Endometrial microvascular endothelial cells (primary cell): ENCODE results near the gene ANKH. TPM values are rescaled to one million over a fixed set of nuclear protein-coding genes. Genes with fewer than 3 reads are reported as not detected.

Source experiments
- in situ Hi-C: cut with HindIII; loops from 2 replicates; pipeline ENCODE4 v1.10.0; 2017; ENCODE audit warnings: low sequenced_read_pairs, low pct_unique_long_range_greater_than_20kb; ENCODE audit errors: inconsistent ontology term
- total RNA-seq: library from RNA; depleted of rRNA; stranded (reverse); fragments of >200 nt; gene quantifications from one replicate; pipeline ENCODE4 v1.2.3, GENCODE V29; 2015; ENCODE audit errors: inconsistent ontology term

Gene ANKH
- total RNA-seq, 1 donor from 2014 or later, result 24.0 TPM

DNA sequence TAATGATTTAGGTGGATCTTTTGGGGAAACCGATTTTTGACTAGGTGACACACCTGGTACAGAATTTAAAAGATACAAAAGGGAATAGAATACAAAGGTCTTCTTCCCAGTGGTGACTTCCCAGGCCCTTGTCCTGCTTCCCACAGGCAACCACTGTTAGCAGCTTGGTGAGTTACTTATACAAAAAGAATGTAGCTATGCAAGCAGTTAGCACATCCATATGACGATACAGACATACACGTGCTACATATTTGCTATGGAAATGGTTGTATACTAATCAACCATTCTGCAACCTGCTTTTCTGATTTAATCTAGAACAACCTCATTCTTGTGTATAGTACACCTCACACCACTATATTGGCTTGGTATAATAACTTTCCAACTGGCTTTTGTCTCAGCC is 156.1 kb downstream of the ANKH start:
- in situ Hi-C loops, result loop anchor here (25.0 kb wide), 1 partner anchor 147 kb away; the partner anchor contains the start of gene ANKH

DNA sequence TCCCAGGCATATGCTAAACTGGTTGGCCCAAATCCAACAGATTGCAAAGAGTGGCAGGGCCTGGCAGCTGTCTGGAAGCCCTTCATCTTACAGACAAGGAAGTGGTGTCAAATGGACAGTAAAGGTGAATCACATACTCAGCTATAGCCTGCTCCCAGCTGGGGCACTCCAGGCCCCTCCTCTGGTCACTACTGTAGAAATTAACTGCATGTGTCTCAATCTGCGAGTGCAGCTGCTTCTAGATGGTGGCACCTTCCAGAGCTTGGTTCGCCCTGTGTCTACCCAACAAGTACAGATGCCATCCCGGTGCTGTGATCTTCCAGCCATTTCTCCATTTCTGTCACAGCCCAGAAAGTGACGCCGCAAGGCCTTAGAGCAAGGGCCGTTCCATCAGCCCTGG is 156.9 kb downstream of the ANKH start:
- in situ Hi-C loops, result loop anchor here (25.0 kb wide), 1 partner anchor 148 kb away; the partner anchor contains the start of gene ANKH

DNA sequence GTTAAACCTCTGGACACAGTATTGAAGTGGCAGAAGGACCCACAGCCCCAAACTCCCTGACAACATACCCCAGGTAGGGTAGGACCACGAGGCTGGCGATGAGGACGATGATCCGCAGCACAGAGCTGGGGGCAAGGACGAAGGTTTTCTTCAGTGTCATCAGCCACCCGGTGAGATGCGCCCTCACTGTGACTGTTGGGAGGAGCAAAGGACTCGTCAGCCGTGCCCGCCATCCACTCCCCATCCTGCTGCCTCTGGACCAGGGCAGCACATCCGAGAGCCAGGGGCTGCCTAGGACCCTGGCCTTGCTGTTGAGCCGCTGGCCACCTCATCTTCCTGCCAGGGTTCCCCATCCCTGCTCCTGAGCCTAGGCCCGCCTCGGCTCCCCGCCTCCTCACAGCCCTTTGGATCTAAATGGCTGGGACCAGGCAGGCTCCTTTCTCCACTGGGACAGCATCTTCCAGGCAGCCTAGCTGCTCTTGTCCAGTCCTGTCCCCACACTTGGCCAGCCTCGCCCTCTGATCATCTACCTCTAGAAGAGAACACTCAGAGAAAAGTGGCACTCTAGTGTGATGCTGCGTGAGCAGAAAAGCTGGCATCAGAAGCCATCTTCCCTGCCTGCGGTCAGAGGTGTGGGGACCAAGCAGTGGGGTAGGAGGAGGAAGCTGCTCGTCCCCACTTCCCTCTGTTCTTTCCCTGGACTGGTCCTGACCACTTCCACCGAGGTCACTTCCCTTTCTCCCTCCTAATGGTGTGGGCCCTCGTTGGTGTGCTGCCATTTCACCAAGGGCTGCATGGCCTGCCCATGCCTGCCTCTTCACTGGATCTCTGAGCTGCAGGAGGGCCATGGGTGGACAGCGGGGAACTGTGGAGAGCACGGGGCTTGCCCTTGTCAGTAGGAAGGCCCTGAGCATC is 157.8 kb downstream of the ANKH start:
- in situ Hi-C loops, result loop anchor here (25.0 kb wide), 1 partner anchor 149 kb away; the partner anchor contains the start of gene ANKH

DNA sequence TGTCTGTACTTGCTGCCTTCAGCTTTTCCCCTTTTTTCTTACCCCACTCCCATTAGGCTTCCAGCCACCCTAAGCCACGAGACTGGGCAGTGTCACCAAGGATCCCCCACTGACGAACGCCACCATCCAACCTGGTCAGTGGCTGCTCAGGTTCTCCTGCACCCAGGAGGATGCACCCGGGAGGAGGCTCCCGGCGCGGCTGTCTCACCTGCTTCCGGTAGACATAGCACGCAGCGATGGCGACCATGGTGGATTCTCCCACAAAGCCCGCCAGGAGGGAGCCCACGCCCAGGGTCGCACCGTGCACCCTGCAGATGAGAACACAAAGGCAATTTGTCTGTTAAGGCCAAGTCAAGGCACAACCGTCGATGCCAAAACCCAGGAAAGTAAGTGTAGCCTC is 158.9 kb downstream of the ANKH start:
- in situ Hi-C loops, result loop anchor here (25.0 kb wide), 1 partner anchor 150 kb away; the partner anchor contains the start of gene ANKH

DNA sequence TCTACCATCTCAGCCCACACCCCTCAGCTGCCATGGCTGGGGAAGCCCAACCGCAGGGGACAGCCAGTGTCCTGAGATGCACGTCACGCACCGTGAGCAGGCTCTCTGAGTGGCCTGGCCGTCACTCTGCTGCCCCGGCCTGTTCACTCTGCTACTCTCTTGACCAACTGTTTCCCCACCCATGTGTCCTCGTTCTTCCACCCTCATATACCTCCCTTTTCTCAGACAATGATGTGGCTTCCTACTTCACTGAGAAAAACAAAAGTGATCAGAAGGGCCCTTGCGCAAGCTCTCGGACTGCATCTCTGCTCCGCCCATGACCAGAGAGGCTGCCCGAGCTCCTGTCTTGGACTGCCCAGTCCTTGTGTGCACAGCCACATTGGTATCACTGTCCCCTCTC is 159.4 kb downstream of the ANKH start:
- in situ Hi-C loops, result loop anchor here (25.0 kb wide), 1 partner anchor 150 kb away; the partner anchor contains the start of gene ANKH

DNA sequence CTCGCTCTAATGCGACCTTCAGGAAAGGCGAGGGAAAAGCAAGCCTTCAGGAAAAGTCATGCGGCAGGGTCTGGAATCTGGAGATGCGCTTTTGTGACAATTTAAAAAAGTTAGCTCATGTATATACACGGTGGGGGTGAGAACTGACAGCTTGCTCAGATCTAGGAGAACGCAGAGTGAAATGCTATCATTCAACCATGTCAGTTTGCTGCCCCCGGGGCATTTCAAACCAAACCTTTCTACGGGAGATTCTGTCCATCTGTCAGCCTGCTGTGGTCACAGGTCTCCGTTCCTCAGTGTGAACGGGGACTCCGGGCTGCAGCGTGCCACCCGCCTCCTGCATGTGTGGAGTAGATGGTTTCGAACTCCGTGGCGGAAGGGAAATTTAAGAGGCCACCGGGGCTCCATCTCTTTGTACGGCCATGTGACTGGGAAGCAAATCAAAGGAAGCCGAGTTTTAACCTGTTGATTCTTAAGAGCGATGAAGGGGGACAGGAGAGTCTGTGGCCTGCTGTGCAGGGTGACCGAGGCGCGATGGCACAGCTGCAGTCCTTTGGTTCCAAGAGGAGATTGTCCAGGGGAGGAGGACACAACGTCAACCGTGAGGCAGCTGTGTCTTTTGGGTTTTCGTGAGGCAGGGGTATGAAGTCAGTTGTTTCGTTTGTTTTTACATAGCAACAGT is 161.1 kb downstream of the ANKH start:
- in situ Hi-C loops, result loop anchor here (25.0 kb wide), 1 partner anchor 152 kb away; the partner anchor contains the start of gene ANKH

DNA sequence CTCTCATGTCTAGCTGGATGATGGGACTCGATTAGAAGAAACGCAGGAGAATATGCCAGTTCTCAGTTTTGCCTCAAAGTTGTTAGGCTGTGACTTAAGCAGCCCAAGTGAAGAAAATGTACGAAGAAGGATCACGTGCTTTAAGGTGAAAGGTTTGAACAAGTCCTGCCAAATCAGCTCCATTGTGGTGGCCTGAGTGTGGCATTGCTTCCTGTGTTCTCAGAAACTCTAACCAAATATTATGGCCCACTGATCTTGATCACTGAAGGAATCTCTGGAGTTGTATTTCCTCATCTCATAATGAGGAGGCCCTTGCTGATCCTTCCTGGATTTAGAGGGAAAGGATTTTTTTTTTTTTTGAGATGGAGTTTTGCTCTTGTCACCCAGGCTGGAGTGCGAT is 163.0 kb downstream of the ANKH start:
- in situ Hi-C loops, result loop anchor here (25.0 kb wide), 1 partner anchor 154 kb away; the partner anchor contains the start of gene ANKH

DNA sequence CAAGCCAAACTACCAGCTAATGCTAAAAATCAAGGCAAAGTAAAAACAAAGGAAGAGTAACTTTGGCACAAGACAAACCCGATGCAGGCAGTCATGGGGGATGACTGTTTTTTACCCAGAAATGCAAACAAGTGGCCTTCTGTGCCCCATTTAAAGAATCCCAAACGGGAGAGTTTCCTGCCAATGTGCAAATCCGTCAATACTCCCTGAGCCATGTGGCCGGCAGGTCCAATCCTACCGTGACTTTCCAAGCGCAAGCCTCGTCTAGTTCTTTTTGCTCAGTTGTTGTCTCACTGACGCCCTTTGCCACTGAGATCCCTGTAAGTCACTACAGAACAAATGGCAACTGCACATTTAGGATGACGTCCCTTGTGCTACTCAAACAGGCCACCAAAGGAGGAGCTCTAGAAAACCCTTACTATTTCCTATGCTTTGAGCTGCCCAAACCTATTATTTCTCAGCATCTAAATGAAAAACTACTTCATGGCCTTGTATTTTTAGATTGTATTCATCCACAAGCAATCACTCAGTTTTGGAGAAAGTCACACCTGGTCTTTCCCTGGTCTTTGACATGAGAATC is 163.7 kb downstream of the ANKH start:
- in situ Hi-C loops, result loop anchor here (25.0 kb wide), 1 partner anchor 154 kb away; the partner anchor contains the start of gene ANKH

DNA sequence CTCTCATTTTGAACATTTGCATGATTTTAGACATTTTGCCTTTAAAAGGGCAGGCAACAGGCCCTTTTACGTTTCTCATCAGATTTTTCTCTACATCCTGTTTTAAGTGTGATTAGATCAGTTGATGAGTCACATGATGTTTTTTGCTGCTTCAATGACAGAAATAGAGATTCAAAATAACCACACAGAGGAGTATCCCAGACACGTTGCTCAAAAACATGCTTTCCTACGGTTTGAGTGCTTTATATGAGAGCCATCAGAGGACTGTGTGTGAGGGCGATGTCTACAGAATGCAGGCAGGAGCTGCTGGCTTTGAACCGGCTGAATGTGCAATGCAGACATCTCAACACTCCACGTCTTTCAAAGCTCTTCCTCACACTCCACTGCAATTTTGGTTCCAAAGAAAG is 165.0 kb downstream of the ANKH start:
- in situ Hi-C loops, result loop anchor here (25.0 kb wide), 1 partner anchor 156 kb away; the partner anchor contains the start of gene ANKH

DNA sequence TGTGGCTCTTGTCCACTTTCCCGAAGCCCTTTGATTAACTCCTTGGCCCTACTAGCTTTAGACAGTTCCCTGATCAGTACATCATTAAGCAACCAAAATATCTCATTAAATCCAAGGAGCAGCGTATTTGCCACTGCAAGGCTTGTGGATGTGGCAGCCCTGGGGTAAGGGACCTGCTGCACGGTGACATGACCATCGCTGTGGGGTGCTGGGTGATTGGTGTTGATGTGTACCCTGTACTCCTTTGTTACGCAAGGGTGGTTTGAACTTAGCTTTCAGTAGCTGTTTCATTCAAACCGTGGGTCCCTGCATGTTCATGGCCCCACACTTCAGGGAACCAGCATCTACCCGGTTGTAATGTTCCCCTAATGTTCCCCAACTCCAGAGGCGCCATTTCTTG is 166.0 kb downstream of the ANKH start:
- in situ Hi-C loops, result loop anchor here (25.0 kb wide), 1 partner anchor 157 kb away; the partner anchor contains the start of gene ANKH

DNA sequence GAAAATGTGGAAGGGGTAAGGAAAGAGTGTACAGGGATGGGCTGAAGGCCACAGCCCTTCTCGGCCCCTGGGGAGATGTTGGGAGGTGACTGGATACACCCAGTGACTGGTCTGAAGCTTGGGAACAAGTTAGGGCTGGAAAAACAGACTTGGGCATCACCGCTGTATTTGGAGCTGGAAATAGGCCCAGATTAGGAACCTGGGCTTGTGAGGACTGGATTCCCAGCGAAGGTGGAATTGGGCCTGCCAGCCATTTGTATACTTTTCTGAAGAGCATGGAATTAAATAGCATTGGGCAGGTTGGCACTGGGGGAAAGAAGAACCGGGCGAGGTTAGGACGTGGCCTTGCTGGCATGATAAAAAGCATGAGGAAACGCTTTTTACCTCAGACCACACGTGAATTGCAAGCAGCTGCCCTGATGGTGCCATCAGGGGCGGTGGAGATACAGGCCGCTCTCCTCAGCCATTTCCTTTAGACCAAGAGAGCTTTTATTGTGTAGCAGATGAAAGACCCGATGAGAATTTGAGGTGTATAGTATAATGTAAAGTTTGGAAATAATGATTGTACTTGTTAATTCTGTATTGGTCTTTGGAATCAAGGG is 169.2 kb downstream of the ANKH start:
- in situ Hi-C loops, result loop anchor here (25.0 kb wide), 1 partner anchor 160 kb away; the partner anchor contains the start of gene ANKH

DNA sequence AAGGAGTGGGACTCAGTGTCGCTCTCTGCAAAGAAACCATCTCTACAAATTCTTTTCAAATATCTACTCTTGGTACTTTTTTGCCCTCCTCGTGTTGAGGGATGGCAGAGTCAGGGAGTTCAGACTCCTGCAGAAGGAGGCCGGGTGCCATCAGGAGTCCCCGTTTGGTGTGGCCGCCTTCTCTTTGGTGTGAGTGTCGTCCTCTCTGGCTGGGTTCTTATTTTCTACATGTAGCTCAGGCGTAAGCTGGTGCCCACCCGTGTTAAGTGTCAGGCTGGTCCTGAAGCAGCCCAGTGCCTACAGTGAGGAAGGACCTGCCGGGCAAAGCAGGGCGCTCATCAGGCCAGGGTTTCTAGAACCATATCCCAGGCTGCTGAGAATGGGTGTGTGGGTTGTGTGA is 170.0 kb downstream of the ANKH start:
- in situ Hi-C loops, result loop anchor here (25.0 kb wide), 1 partner anchor 161 kb away; the partner anchor contains the start of gene ANKH

DNA sequence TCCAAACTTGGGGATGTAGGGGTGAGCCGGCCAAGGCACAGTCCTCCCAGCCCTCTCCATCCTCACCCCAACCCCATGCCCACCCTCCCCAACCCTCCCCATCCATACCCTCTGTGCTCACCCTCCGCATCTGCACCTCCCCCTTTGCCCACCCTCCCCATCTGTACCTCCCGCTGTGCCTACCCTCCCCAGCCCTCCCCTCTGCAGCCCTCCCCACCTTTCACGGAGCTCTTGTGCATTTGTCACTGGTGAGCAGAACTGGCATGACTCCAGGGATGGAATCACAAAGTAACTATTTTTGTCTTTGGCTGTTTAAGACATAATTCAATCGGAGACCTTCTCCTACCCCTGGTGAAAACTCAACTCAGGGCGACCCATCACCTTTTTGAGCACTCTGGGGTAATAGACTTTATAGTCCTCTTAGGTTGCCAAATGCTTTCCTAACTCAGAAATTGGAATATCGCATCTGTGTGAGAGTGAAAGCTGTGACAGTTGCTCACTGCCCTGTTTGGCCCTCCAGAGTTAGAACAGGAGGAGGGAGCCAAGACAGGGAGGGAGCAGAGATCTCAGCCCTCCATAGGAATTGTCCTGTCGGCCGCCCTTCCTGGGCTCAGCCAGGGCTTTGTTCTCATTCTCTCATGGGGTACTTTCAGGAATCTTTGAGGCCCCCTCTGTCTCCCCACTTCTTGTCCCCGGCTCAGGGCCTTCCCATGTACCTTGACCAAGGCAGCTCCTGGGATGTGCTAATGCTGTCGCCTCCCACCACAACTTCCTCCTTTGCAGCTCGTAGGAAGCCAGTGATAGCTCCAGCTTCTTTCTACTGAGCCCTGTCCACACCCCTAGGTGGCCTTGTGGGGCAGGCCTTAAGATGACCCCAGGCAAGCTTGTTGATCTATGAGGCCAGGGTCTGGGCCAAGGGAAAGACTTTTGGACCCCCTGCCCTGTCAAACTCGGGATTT is 170.8 kb downstream of the ANKH start:
- in situ Hi-C loops, result loop anchor here (25.0 kb wide), 1 partner anchor 162 kb away; the partner anchor contains the start of gene ANKH

DNA sequence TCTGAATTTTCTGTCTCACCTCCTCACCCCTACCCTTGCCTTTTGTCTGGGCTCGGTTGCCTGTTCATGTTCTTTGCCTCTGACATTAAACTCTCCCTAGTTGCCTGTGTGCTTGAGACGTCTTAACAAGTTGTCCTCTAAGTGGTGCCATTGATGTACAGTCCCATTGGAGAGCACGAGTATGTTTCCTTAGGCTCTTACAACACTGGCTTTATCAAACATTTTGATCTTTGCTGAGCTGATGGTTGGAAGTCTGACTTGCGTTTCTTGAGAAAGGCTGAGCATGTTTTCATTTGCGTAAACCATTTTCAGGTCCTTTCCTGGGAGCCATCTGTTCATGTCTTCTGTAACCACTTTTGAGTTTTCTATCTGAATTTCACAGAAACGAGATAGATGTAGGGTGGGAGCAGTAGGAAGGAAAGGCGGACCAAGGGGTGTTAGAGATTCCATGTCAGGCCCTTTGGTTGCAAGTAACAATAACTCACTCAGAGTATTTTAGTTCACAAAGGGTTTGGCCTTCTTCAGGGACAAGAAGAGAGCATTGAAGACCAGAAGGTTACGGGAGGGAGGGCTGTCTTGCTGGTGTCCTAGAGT is 171.7 kb downstream of the ANKH start:
- in situ Hi-C loops, result loop anchor here (25.0 kb wide), 1 partner anchor 162 kb away; the partner anchor contains the start of gene ANKH

DNA sequence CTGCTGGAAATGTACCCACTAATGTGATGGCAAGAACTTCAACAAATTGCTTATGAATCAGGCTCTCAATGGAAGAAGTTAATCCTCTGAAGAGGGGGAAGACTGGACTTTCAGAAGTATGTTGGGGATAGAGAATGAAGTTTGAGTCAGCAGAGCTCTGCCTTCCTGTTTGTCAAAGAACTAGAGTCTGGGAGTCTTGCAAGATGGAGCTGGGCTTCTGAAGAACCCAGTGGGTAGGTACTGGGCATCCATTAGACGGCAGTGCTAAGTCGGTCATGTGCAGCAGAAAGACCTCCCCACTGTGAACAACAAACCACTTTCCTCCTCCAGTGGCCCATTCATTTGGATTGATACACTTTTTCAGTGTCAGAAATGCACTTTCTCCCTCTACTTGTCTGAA is 172.4 kb downstream of the ANKH start:
- in situ Hi-C loops, result no loop called here

DNA sequence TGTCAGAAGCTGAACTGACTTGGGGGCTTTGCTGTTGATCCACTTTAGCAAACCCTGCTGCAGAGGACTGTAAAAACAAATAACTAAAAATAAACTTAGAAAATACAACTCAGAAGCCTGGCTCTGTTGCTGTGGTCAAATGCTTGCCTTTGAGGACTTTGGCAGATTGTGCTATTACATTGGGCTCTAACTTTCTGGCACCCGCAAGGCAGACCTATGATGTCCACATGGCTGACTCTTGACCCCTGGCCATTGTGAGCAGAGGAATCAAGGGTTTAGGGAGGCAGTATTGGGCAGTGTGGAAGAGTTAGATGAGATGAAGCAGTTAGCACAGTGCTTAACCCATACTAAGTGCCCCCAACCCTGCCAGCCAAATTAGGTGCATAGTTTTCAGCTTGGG is 173.1 kb downstream of the ANKH start:
- in situ Hi-C loops, result no loop called here

DNA sequence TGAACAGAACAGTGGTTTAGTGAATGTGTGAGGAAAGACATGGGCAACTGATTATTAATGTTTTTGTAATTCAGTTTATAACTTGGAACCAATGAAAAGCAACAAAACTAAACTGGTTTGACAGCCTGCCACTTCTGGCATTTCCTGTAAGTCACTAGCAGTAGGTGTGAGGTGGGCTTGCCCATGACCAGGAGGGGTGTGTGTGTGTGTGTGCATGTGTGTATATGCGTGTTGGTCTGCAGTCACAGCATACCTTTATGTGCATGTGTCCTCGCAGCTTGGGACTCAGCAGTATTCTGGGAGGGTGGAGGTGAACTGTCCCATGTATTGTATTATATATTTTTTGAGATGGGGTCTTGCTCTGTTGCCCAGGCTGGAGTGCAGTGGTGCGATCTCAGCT is 174.7 kb downstream of the ANKH start:
- in situ Hi-C loops, result no loop called here
